COLO668 (cell line): ENCODE measurements around the gene HESX1.

Experiments used
- DNase-seq: peaks from one replicate; lab custom pipeline; 2025; ENCODE audit not compliant: unreplicated experiment; lab: John Stamatoyannopoulos, UW

HESX1 gene

DNA sequence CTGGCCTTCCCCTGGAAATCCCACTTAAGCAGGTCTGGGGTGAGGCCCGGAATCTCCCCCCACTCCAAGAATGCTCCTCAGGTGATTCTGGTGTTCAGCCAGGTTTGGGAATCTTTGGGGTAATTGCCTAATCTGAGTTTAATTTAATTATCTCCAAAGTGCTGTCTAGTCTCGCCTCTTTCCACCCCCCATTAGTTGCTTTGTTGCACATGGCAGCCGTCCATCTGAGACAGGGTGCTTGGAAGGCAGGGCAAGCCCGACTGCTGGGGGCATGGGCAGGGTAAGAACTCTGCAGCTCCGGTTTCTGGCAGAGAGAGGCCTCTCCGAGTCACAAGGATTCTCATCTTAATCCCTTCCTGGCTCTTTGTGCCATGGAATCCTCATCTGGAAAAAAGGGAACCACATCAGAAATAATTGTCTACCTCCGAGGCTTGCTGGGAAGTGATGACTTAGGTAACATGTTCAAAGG lies 49.6 kb downstream of the HESX1 start:
- DNase-seq: no peak
